SHP77 (cell line): ENCODE results near the gene CASZ1.

Experiments used
- DNase-seq, 2 experiments: peaks; one replicate each; lab custom pipeline; 2025; lab: John Stamatoyannopoulos, UW

Gene CASZ1

DNA sequence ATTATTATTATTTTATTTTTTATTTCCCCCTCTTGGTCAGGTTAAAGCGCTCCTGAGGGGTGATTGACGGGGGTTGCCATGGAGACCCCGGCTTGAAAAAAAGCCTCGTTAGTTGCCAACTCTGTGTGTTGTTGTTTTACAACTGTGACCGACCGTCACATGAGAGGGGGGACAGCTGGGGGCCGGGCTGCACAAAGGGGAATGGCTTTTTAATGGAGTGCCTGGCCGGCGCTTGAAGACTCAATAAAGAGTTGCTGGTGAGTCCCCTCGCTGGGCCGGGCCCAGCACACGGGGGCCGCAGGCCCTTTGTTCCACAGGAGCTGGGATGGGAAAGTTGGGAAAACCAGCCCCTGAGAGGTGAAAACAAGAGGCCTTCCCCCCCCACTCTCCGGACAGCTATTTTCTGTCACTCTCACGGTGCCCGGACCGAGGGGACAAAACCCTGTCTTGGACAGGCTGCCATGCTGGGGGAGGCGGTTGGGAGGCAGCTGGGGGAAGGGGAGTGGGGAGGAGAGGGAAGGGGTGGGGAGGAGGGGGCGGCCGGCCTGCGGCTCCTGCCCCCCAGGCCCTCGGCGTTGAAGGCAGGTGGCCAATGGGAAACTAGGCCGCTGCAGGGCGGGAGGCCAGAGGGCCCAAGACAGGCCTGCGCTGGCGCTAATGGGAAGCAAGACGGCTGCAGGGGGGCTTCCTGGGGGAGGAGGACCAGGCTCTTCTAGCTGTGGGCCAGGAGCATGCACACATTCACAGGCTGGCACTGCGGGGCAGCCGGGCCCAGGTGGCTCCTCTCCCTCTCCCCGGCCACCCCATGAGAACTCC is 67.6 kb downstream of the CASZ1 start:
- DNase-seq: no peak

DNA sequence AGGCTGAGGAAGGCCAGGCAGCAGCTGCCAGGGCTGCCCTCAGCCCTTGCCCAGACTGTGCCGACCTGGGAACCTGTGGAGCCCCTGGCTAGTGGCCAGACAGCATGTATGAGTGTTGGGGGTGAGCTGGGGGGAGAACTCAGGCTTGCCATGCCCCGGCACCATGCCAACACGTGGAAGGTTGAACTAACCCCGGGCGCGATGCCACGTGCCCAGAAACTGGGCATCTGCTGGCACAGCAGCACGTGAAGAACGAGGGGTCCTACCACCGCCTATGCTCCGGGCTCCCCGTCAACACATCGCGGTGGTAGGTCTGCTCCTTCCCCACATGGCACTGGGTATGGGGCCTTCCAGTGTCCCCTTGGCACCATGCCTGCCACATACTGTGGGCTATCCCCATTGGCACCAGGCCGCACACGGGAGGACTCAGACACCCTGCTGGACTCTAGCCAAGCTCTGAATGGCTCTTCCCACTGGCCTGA is 68.7 kb downstream of the CASZ1 start:
- peak in 1 of 2 experiments; percentile 19 for DNase-seq

DNA sequence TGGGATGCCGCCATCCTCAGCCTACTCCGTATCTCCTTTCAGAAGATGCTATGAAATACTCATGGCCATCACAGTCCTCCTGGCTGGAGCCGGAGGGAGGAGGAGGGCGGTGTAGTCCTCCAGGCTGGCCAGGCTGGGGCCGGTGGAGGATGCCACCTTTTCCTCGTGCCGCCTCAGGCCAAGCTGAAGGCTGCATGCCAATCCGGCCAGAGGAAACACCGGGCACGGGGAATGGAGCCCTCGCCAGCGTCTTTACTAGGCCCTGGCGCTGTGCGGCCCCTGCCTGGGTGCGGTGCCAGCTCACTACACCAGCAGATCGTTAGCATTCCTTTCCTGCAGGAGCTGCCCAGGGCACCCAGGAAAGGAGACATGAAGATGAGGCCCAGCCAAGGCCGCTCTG is 70.1 kb downstream of the CASZ1 start:
- no peak for DNase-seq

DNA sequence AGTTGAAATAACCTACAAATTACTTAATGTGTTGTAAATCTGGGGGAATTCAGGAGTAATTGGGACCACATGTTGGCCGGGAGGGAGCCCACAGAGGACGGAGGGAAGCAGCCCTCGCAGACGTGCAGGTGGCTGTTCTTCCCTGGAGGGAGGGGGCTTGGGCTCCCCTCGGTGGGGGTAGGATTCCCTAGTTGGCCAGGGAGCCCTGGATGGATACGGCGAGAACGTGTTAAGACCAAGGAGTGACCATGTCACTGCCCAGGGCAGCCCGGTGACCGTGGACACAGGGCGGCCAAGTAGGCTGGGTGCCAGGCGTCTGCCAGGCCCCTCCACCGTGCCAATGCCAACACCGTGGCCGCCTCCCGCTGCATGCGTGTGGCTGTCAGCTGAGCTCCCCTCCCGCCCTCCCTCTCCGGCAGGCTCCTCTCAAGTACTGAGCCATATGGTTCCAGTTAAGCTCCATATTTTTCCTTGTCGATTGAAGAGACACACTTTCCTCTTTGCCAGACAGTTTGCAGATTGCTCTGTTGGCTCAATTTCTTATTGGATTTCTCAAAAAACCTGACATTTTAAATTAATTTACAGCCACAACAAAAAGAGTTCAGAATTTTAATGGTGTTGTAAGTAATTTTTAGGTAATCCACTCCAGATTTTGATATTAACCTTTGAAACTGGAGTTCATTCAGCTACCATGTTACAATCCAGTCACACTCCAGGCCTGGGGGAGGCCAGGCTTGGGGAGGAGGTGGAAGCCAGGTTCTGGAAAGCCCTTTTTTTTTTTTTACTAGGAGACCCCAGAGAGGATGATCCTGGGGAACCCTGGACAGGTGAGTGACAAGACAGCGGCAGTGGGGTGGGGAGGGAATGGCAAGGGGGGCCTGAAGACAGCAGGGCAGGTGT is 71.2 kb downstream of the CASZ1 start:
- DNase-seq: peak; percentile 41 to 68

DNA sequence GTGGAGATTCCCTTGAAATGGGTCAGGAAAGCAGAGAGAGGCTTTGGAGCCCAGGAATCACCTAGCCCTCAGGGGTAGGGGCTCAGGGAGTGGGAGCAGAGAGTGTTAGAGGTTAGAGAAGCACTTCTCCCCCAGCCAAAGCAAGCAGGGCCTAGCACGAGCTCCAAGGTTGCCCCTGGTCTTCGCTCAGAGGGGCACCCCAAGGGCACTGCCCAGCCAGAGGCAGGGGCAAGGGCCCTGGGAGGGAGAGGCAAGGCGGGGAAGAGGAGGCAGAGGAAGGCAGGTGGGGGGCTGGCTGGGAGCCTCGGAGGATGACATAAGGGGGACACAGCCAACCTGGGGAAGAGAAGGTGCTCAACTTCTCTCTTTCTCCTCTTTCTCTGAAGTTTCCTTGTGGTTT is 71.9 kb downstream of the CASZ1 start:
- no peak for DNase-seq

DNA sequence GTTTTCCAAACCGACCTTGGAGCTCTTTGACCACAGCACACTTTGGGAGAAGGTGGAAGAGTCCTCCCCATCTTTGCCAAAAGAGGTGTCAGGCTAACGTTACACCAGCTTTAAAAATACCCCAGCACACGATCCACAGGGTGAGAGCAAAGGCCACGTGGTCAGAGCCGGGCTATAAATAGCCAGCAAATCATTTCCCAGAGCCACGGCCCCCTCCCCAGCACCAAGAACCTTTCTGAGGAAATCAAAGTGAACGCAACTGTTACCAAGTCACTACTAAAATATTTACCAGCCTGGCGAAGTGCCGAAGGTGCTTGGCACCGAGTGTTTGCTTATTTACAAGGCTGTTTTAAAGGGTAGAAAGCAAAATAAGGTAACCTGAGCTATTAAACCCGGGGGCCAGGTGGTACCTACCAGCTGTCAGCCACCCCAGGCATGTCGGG is 72.4 kb downstream of the CASZ1 start:
- DNase-seq: peak; percentile 39 to 62

DNA sequence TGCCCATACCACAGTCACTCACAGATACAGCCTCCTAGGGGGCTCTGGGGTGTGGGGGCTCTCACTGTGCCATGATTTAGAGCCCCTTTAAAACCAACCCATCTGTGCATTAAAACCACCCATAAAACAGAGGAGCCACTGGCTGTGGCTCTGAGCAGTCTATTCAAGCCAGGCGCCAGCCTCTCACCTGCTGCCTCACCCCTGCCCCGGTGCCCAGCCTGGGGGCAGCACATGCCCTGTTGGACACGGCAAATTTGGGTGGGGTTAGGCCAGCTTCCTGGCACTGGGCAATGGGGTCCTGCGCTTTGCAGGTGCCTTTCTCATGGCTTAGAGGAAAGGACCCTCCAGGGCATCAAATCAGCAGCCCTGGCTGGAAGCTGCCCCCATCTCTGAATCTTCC is 73.1 kb downstream of the CASZ1 start:
- DNase-seq: no peak

DNA sequence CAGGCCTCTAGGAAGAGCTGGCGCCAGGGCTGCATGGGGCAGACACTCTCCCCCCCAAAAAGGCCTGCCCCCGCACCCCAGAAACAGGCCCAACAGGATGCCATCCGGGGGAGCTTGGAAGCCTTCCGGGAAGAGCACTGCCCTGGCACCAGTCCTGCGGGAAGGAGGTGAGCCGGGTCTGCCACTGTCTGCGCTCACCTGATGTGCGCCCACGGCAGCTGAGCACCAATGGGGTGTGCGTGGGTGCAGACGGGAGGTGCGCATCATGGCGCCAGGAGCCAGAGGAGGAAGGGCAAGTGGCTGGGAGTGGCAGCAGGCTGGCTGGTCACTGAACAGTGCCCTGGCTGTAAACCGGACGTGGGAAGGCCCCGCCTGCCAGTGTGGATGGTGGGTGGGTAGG is 73.6 kb downstream of the CASZ1 start:
- no peak for DNase-seq

DNA sequence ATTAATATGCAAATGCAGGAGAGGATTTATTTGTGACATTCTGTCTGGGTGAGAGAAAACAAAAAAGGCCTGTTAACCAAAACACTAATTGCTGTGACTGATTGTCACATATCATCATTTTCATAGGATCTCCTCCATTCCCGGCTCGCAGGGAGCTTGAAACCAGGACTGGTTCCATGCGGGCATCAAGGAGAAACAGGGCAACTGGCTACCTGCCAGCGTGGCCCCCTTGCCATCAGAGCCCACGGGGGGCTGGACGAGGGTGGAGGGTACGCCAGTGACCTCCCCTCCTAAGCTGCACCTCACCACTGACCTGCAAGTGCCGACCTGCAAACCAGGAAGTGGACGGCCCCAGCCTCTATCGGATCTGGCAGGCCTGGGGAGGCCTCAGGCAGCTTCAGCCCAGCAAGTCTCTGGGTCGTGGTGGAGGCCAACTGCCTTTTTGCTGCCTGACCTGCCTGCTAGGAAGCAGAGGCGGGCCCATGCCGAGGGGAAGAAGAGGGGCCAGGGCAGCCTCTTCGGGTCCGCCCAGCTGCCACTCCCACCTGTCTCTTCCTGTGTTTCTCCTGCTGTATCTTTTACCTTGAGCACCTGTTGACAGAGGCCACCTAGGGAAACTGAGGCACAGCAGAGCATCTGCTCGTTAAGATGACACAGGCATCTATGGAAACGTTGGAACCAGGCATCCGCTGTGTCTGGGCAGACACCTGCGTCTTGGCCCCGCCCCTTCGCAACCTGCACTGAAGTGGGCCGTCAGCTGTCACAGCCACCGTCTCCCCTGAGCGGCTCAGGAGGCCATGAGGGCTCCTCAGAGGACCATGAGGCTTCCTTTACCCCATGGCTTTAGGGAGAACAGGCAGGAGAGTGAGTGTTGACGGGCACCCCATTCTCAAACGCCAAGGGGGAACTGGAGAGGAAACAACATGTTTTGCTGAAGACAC is 74.8 kb downstream of the CASZ1 start:
- no peak for DNase-seq

DNA sequence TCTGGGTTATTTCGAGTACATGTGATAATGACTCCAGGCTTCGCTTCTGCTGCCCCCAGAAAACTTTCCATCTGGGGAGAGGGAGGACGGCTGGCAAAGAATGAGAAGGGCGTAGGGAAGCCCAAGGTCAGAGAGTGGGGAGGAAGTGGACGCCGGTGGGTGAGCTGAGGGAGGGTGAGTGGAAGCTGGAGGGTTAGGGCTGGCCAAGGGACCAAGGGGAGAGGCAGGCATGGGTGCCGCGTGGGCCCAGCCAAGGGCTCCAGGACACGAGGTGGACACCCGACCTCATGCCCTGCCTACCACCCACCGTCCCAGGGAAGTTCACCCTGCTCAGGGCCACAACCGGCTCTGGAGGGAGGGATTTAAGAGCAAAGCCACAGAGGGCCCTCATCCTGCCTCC is 75.8 kb downstream of the CASZ1 start:
- DNase-seq: no peak

DNA sequence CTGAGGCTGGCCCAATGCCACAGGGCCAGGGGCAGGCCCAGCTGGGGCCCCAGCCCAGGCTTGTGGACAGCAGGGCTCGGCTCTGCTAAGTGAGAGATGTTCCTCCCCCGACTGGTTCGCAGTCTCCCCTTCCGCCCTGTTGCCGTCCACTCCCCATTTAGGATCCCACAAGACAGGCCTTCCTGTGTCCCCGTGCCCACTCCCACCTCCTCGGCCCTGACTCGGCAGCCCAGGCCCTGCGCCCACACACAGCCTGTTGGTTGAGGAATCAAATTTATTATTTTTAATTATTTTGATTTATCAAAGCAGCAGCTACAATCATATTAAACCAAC is 78.4 kb downstream of the CASZ1 start:
- no peak for DNase-seq

DNA sequence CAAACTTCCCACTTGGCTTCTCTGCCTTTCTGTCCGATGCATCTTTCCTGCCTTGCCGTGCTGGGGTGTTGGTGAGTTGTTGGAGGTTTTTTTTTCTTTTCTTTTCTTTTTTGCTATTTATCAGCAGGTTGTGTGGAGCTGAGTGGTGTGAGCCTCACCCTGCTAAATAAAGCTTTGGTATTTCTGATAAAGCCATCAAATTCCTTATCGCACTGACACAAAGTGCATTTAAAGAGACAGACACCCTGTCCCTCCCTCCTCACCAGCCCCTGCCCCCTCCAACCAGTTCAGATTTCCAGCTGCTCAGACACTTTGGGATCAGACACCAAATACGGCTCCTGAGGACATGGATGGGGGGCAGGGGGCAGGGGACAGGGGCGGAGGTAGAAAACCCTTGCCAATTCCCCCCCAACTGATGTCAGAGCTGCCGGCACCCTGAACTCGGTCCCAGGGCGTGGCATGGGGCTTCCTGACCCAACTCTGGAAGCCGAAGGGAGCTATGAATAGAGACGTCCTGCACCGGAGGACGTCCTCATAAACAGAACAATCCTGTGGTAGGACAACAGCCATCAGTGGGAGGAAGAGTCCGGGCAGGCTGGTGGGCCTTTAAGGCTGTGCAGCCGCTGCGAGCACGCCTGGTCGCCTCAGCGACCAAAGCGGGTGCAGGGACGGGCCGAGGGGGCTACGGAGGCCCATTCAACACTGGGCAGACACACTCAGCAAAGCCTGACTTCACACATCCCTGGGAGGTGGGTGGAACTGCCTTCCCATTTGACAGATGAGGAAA is 79.0 kb downstream of the CASZ1 start:
- no peak for DNase-seq

DNA sequence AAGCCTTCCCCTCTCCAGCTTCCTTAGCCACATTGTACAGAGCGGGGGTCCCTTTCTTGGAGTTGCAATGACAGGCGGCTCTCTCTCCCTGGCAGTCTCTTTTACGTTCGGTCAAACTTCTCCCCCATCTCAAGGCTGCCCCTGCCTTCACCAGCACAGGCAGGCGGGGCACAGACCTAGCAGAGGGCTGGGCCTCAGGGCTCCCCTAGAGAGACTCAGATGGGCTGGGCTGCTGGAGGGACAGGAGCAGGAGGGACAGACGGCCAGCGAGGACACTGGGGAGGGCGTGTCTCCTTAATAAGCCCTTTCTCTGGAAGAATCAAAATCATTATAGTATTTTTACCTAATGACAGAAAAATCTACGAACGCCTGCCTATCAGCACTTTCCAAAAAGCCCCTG is 79.6 kb downstream of the CASZ1 start:
- no peak for DNase-seq

DNA sequence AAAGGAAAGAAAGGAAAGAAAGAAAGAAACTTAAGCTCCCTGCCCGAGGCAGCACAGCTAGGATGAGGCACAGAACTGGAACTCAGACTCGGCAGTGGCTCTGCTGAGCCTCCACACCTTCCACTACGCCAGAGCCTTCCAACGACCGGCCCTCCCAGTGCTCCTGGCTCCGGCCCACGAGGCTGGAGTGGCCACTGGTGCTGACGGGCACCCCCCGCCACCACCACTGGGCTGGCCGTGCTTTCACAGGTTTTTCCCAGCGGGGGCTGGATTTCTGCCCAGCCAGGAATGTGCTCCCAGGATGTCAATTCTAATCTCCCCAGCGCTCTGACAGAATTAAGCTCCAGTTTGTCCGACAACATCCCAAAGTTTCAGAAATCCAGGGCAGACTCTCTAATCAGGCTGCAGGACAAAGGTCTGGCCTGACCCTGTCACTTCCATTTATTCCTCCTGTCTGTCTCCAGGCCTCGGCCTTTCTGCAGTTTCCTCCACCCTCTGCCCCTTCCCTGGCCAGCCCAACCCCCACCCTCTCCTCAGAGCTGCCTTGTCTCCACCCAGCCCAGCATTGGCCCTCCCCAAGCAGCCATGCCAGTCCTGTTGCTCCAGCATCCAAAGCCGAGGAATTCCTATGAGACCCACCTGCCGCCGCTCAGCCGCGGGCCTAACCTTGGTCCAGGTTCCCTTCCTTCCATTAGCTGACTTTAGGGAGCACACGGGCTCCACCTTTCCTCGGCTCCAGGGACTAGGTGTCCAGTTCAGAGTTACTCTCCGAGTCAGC is 81.9 kb downstream of the CASZ1 start:
- DNase-seq: no peak

DNA sequence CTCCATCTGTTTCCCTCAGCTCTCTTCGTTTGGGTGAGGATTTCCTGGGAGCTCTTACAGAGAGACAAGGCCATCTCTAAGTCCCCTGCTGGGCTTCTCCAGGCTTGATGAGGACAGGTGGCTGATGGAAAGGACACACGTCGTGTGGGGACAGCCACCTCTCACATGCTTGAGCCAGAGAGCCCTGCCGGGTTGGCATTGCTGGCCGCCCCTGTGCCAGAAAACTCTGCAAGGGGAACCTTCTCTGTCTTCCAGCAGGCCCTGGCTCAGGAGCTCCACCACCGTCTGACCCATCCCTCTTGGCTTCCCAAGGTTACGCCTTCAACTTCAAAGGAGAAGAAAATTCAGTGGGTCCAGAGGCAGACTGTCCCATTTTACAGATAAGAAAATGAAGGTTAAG is 82.8 kb downstream of the CASZ1 start:
- DNase-seq: no peak

DNA sequence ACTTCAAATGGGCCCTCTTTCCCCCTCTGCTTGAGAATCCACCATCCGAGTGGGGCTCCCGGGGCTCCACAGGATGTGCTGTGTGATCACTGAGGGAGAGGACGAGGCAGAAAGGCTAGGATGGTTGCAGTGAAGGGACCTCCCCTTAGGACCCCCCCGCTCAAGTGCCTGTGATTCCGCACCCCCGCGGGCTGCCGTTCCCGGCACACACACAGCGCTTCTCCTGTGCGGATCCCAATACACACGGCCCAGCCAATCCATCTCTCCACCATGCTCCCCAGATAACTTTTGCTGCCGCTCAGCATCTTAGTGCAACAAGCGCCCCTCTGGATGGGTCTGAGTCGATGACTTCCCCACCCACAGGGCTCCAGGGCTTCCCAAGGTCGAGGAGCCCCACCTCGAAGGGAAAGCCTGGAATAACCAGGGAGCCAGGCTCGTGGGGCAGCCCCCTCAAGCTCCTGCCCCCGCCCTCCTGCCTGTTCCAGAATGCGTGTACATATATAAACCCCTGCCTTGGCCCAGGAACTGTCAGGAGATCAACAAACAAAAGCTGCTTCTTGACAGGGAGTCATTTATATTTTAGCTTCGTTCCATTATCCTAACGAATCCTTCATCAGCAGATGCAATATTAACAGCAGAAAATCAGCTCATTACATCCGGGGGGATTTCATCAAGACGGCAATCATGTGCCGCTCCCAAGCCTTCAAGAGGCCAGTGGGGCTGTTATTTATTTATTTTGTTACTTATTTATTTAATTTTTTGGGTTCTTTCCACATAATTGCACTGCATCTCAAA is 83.7 kb downstream of the CASZ1 start:
- no peak for DNase-seq

DNA sequence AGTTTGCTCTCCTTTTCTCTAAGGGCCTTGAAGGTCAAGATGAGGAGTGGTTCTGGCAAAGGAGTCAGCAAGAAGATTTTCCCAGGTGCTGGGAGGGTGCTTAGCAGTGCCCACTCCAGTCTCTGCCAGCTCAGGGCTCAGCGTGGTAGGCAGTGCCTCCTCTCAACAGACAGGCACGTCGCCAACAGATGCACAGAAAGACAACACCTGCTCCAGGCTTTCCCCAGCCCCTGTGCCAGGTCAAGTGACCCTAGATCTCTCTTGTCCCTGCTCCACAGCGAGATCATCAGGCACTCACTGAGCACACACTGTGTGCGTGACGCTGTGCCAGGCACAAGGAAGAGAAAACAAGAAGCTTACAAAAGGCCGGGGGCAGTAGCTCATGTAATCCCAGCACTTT is 86.0 kb downstream of the CASZ1 start:
- peak in 1 of 2 experiments; percentile 56 for DNase-seq

DNA sequence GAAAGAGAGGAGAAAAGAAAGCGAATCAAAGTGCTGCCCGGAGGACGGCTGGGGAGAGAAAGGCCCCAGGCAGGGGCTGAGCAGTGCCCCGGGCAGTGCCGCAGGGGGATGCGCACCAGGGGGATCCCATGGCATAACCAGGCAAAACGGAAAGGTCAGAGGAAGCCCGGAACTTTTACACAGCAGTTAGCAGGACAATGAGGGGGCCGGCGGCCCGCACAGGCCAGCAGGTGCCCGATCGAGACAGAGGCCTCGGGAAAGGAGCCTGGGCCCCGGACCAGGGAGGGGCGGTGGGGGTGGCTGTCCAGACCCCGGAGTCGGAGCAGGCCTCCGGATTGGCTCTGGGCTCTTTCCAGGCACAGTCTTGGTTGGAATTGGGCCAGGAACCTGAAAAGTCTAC is 86.8 kb downstream of the CASZ1 start:
- DNase-seq: no peak

DNA sequence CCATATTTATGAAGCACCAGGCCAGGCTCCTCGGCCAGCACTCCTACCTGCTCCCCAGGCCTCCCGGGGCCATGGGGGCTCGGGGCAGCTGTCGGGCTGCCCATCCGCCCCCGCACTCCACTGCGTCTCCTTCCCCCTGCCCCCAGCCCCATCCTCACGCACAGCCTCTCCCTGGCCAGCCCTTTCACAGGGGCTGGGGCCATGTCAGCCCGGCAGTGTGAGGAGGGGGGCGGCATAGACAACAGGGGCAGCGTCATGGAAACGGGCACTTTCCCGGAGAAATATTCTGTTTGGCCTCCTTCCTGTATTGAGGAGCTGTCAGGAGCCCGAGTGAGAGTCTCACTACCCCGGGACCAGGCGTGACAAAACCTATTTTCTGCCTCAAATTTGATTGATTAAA is 87.3 kb downstream of the CASZ1 start:
- no peak for DNase-seq

DNA sequence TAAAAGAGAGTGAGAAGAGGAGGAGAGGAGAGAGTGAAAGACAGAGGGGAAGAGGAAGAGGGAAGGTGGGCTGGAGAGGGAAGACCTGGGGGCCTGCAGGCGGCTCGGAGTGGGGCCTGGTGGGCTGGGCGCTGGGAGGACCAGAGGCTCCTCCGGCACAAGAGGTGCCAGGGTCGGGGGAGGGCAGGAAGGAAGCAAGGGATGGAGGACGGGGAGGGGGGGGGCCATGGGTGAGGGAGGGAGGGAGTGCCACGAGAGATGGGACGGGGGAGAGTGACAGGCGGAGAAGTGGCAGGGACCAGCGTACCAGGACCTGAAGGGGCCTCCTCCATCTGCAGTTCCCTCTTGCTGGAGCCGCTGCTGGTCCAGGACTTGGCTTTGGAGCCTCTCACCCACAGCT is 87.7 kb downstream of the CASZ1 start:
- DNase-seq: no peak
